HUES6 (cell line): ENCODE data around the gene GABPB2.

Source experiments
- H3K27ac ChIP-seq: 2 replicates; pipeline ENCODE4 v1.7.0; 2013; ENCODE audit warnings: low read depth, mild to moderate bottlenecking, low read length, inconsistent platforms
- H3K27me3 ChIP-seq: 2 replicates; pipeline ENCODE4 v1.6.1; 2013; ENCODE audit warnings: low read length; ENCODE audit not compliant: control insufficient read depth, insufficient read depth
- H3K36me3 ChIP-seq: 2 replicates; pipeline ENCODE4 v1.6.1; 2013; ENCODE audit warnings: low read length; ENCODE audit not compliant: control insufficient read depth, insufficient read depth
- H3K4me1 ChIP-seq: 2 replicates; pipeline ENCODE4 v1.6.1; 2013; ENCODE audit warnings: low read length; ENCODE audit not compliant: control insufficient read depth, insufficient read depth
- H3K4me3 ChIP-seq: 2 replicates; pipeline ENCODE4 v1.5.1; 2013; ENCODE audit warnings: low read depth, low read length
- H3K9ac ChIP-seq: one replicate; pipeline ENCODE4 v1.6.1; 2013; ENCODE audit warnings: mild to moderate bottlenecking, low read length
- H3K9me3 ChIP-seq: 2 replicates; pipeline ENCODE4 v1.6.1; 2013; ENCODE audit warnings: low read depth, low read length; ENCODE audit not compliant: control insufficient read depth, insufficient read depth

GABPB2 gene

GRCh38 chr1:151070474-151071276 lies at the start of gene GABPB2:
GABPB2 (plus strand) TSS chr1:151070761; CDS start chr1:151088190, 17,429 bp downstream.
- no peaks in the 10 kb centered on the region for H3K9me3 ChIP-seq
- peak within 1 kb of the TSS; percentile 91 for H3K9ac ChIP-seq
- peak within 1 kb of the TSS; percentile 79 for H3K4me3 ChIP-seq
- H3K36me3 ChIP-seq, result peaks cover 14% of the 10 kb centered on the region
- H3K4me1 ChIP-seq, result no peaks in the 10 kb centered on the region
- H3K27ac ChIP-seq, result peak within 1 kb of the TSS; percentile 88
- no peaks in the 10 kb centered on the region for H3K27me3 ChIP-seq

GRCh38 chr1:151024540-151025146 lies 45.9 kb upstream of the GABPB2 start:
- H3K27me3 ChIP-seq, result no peaks in the 10 kb centered on the region
- no peak overlapping the region for H3K4me3 ChIP-seq
- H3K4me1 ChIP-seq, result no peaks in the 10 kb centered on the region
- H3K27ac ChIP-seq, result no peak overlapping the region
- H3K36me3 ChIP-seq, result peaks cover 39% of the 10 kb centered on the region
- no peaks in the 10 kb centered on the region for H3K9me3 ChIP-seq
- H3K9ac ChIP-seq, result no peak overlapping the region

GRCh38 chr1:151026460-151026859 lies 44.1 kb upstream of the GABPB2 start:
- Histone ChIP-seq H3K27me3 (no peaks in the 10 kb centered on the region), H3K4me3 (no peak overlapping the region), H3K9me3 (no peaks in the 10 kb centered on the region), H3K27ac (no peak overlapping the region), H3K36me3 (peaks cover 52% of the 10 kb centered on the region), H3K4me1 (no peaks in the 10 kb centered on the region), H3K9ac (no peak overlapping the region)

GRCh38 chr1:151032164-151032563 lies 38.4 kb upstream of the GABPB2 start:
- H3K9me3 ChIP-seq, result no peaks in the 10 kb centered on the region
- peaks cover 53% of the 10 kb centered on the region for H3K36me3 ChIP-seq

GRCh38 chr1:151035167-151035566 lies 35.4 kb upstream of the GABPB2 start:
- Histone ChIP-seq H3K4me3 (no peak overlapping the region), H3K9ac (no peak overlapping the region), H3K4me1 (peaks cover 6% of the 10 kb centered on the region; the same call in 1 of the 2 replicates), H3K27me3 (no peaks in the 10 kb centered on the region), H3K27ac (no peak overlapping the region), H3K9me3 (no peaks in the 10 kb centered on the region), H3K36me3 (peaks cover 30% of the 10 kb centered on the region)

More at GRCh38 chr1:151032164-151032563, 38.4 kb upstream of the GABPB2 start:
- H3K9ac ChIP-seq, result no peak overlapping the region
- H3K27ac ChIP-seq, result no peak overlapping the region
- no peaks in the 10 kb centered on the region for H3K27me3 ChIP-seq
- H3K4me3 ChIP-seq, result no peak overlapping the region
- peaks cover 6% of the 10 kb centered on the region; the same call in 1 of the 2 replicates for H3K4me1 ChIP-seq

- H3K27me3 ChIP-seq, result no peaks in the 10 kb centered on the region
- H3K36me3 ChIP-seq, result peaks cover 20% of the 10 kb centered on the region
- no peaks in the 10 kb centered on the region for H3K9me3 ChIP-seq
- H3K27ac ChIP-seq, result no peak within 1 kb of the TSS
- H3K4me3 ChIP-seq, result no peak within 1 kb of the TSS
- H3K4me1 ChIP-seq, result peaks cover 6% of the 10 kb centered on the region; the same call in 1 of the 2 replicates
- no peak within 1 kb of the TSS for H3K9ac ChIP-seq
Observed at GRCh38 chr1:151036356-151036755, 34.2 kb upstream of the GABPB2 start, which contains the start of gene BNIPL. BNIPL (plus strand) TSS chr1:151036586; CDS start chr1:151036726, 140 bp downstream.

- H3K27me3 ChIP-seq, result no peaks in the 10 kb centered on the region
- H3K9ac ChIP-seq, result no peak overlapping the region
- H3K4me3 ChIP-seq, result no peak overlapping the region
- no peak overlapping the region for H3K27ac ChIP-seq
- H3K4me1 ChIP-seq, result peaks cover 6% of the 10 kb centered on the region; the same call in 1 of the 2 replicates
- peaks cover 16% of the 10 kb centered on the region for H3K36me3 ChIP-seq
- no peaks in the 10 kb centered on the region for H3K9me3 ChIP-seq
Observed at GRCh38 chr1:151037032-151037431, 33.5 kb upstream of the GABPB2 start.

- no peak overlapping the region for H3K4me3 ChIP-seq
- peaks cover 7% of the 10 kb centered on the region; the same call in 1 of the 2 replicates for H3K36me3 ChIP-seq
- no peaks in the 10 kb centered on the region for H3K27me3 ChIP-seq
- no peaks in the 10 kb centered on the region for H3K9me3 ChIP-seq
- H3K4me1 ChIP-seq, result peaks cover 6% of the 10 kb centered on the region; the same call in 1 of the 2 replicates
- no peak overlapping the region for H3K9ac ChIP-seq
- no peak overlapping the region for H3K27ac ChIP-seq
Observed at GRCh38 chr1:151039521-151039920, 31.0 kb upstream of the GABPB2 start.

GRCh38 chr1:151043163-151043562 lies 27.4 kb upstream of the GABPB2 start:
- H3K9ac ChIP-seq, result no peak overlapping the region
- peaks cover 4% of the 10 kb centered on the region; the same call in 1 of the 2 replicates for H3K4me1 ChIP-seq
- no peaks in the 10 kb centered on the region for H3K27me3 ChIP-seq
- no peak overlapping the region for H3K4me3 ChIP-seq
- H3K27ac ChIP-seq, result no peak overlapping the region
- no peaks in the 10 kb centered on the region for H3K36me3 ChIP-seq
- H3K9me3 ChIP-seq, result no peaks in the 10 kb centered on the region

- peaks cover 4% of the 10 kb centered on the region for H3K4me1 ChIP-seq
- no peaks in the 10 kb centered on the region for H3K9me3 ChIP-seq
- peaks cover 18% of the 10 kb centered on the region for H3K36me3 ChIP-seq
- H3K27me3 ChIP-seq, result no peaks in the 10 kb centered on the region
- H3K27ac ChIP-seq, result peak within 1 kb of the TSS; percentile 82
- peak within 1 kb of the TSS; percentile 81 for H3K4me3 ChIP-seq
- peak within 1 kb of the TSS; percentile 85 for H3K9ac ChIP-seq
Observed at GRCh38 chr1:151047591-151047924, 23.0 kb upstream of the GABPB2 start, which contains the start of gene C1orf56. C1orf56 (plus strand) TSS chr1:151047751; CDS start chr1:151047848, 97 bp downstream.
